H7 (cell line): ENCODE measurements around the gene NELFB. TPM values are rescaled to one million over a fixed set of nuclear protein-coding genes. Genes with fewer than 3 reads are reported as not detected.

Source experiments
- DNase-seq: peaks from one replicate; pipeline ENCODE4 v3.0.0; 2012
- H3K27me3 ChIP-seq: 2 replicates; pipeline ENCODE4 v1.6.0; 2011; ENCODE audit warnings: mild to moderate bottlenecking, low read length; ENCODE audit not compliant: control insufficient read depth, insufficient read depth
- H3K36me3 ChIP-seq: replicated peaks from 2 replicates; pipeline ENCODE4 v1.5.1; 2011; ENCODE audit warnings: low read length; ENCODE audit not compliant: control insufficient read depth, insufficient read depth
- H3K4me3 ChIP-seq: 2 replicates; pipeline ENCODE4 v1.5.1; 2011; ENCODE audit warnings: low read depth, mild to moderate bottlenecking, control low read depth, low read length, moderate library complexity; ENCODE audit not compliant: insufficient read depth
- total RNA-seq: library from RNA; depleted of rRNA; stranded (reverse); fragments of >200 nt; shearing (Covaris generic); gene quantifications from 2 replicates; pipeline ENCODE4 v1.2.3, GENCODE V29; 2014; rRNA removed

The NELFB gene
- 112 and 121 TPM in 2 replicates for total RNA-seq

GRCh38 chr9:137254624-137255447, at the start of gene NELFB:
Gene NELFB, plus strand, starts transcription at chr9:137255327.
- DNase-seq: peak; percentile 100
- peaks cover 17% of the 10 kb centered on the region for H3K36me3 ChIP-seq
- H3K27me3 ChIP-seq: peaks cover 2% of the 10 kb centered on the region
- H3K4me3 ChIP-seq: peak within 1 kb of the TSS; percentile 97

GRCh38 chr9:137206602-137207001, 48.5 kb upstream of the NELFB start:
- no peak overlapping the region for H3K4me3 ChIP-seq
- H3K36me3 ChIP-seq: peaks cover 4% of the 10 kb centered on the region
- no peaks in the 10 kb centered on the region for H3K27me3 ChIP-seq
- DNase-seq: no peak

GRCh38 chr9:137211532-137211931, 43.6 kb upstream of the NELFB start:
- Histone ChIP-seq H3K4me3 (no peak overlapping the region), H3K27me3 (no peaks in the 10 kb centered on the region), H3K36me3 (peaks cover 5% of the 10 kb centered on the region)
- no peak for DNase-seq

- H3K4me3 ChIP-seq: no peak overlapping the region
- H3K36me3 ChIP-seq: peaks cover 5% of the 10 kb centered on the region
- H3K27me3 ChIP-seq: no peaks in the 10 kb centered on the region
- DNase-seq: peak; percentile 74
Observed at GRCh38 chr9:137212520-137212919, 42.6 kb upstream of the NELFB start.

- Histone ChIP-seq H3K4me3 (no peak overlapping the region), H3K36me3 (peaks cover 5% of the 10 kb centered on the region), H3K27me3 (no peaks in the 10 kb centered on the region)
- peak; percentile 83 for DNase-seq
Observed at GRCh38 chr9:137213160-137214060, 41.7 kb upstream of the NELFB start.

GRCh38 chr9:137214620-137215019, 40.5 kb upstream of the NELFB start:
- Histone ChIP-seq H3K4me3 (no peak overlapping the region), H3K27me3 (no peaks in the 10 kb centered on the region), H3K36me3 (peaks cover 3% of the 10 kb centered on the region)
- DNase-seq: no peak

GRCh38 chr9:137215196-137215986, 39.7 kb upstream of the NELFB start:
- Histone ChIP-seq H3K27me3 (no peaks in the 10 kb centered on the region), H3K36me3 (peaks cover 3% of the 10 kb centered on the region), H3K4me3 (no peak overlapping the region)
- no peak for DNase-seq

- Histone ChIP-seq H3K36me3 (peaks cover 3% of the 10 kb centered on the region), H3K4me3 (no peak overlapping the region), H3K27me3 (no peaks in the 10 kb centered on the region; the same call in 1 of the 2 replicates)
- DNase-seq: no peak
Observed at GRCh38 chr9:137216188-137216965, 38.8 kb upstream of the NELFB start.

- H3K36me3 ChIP-seq: peaks cover 3% of the 10 kb centered on the region
- DNase-seq: peak; percentile 97
- no peak overlapping the region for H3K4me3 ChIP-seq
- peaks cover 6% of the 10 kb centered on the region for H3K27me3 ChIP-seq
Observed at GRCh38 chr9:137217276-137218211, 37.6 kb upstream of the NELFB start.

- peaks cover 10% of the 10 kb centered on the region for H3K27me3 ChIP-seq
- no peak for DNase-seq
- H3K4me3 ChIP-seq: no peak overlapping the region
Observed at GRCh38 chr9:137218212-137218753, 36.8 kb upstream of the NELFB start.

GRCh38 chr9:137218754-137219271, 36.3 kb upstream of the NELFB start:
- peaks cover 10% of the 10 kb centered on the region for H3K27me3 ChIP-seq
- DNase-seq: no peak
- H3K36me3 ChIP-seq: peaks cover 3% of the 10 kb centered on the region
- no peak overlapping the region for H3K4me3 ChIP-seq

More at GRCh38 chr9:137218212-137218753, 36.8 kb upstream of the NELFB start:
- H3K36me3 ChIP-seq: peaks cover 3% of the 10 kb centered on the region

GRCh38 chr9:137219757-137220316, 35.3 kb upstream of the NELFB start:
- peaks cover 2% of the 10 kb centered on the region for H3K36me3 ChIP-seq
- DNase-seq: no peak
- no peak overlapping the region for H3K4me3 ChIP-seq
- H3K27me3 ChIP-seq: peaks cover 10% of the 10 kb centered on the region
